ENCODE data around the gene GTF2F1. TPM values are rescaled to one million over a fixed set of nuclear protein-coding genes. Genes with fewer than 3 reads are reported as not detected.

Gene GTF2F1
- total and polyA plus RNA-seq, 9 of the 15 experiments (the other 6 are each of a cell fraction or from before 2014, with no cell fraction given) = 4.7 to 75.4 (median 68.4) TPM

GRCh38 chr19:6343462-6343861 is 49.5 kb downstream of the GTF2F1 start (continued):
- TF ChIP-seq ZNF143 (CRISPR knock-in tag; IDR thresholded peaks at IDR 0.05) (peak; percentile 62), TCFL5 (CRISPR knock-in tag; conservative IDR thresholded peaks at IDR 0.05) (no peak), L3MBTL2 (IDR thresholded peaks at IDR 0.05) (peak; percentile 24; the same call in 1 of the 2 replicates), ZNF280A (IDR thresholded peaks at IDR 0.05; ENCODE audit: low read depth, partially characterized antibody) (no peak), TOE1 (IDR thresholded peaks at IDR 0.05; ENCODE audit: borderline replicate concordance) (peak; percentile 91), TOE1 (CRISPR knock-in tag; IDR thresholded peaks at IDR 0.05; ENCODE audit: borderline replicate concordance, low read depth) (no peak), EWSR1 (IDR thresholded peaks at IDR 0.05; ENCODE audit: borderline replicate concordance, low read depth, partially characterized antibody) (no peak), RAD51 (IDR thresholded peaks at IDR 0.05; ENCODE audit: borderline replicate concordance, low read depth) (peak; percentile 83), USF2 (CRISPR knock-in tag; IDR thresholded peaks at IDR 0.05) (peak; percentile 74)

Data from K562 (cell line).